Activated gamma-delta T cell treated with anti-CD3 and anti-CD28 coated beads, Interleukin-2, amount 50 U/mL, for 16 hours (primary cell): ENCODE measurements around the gene KCNQ2.

Experiments
- DNase-seq: peaks from one replicate; pipeline ENCODE4 v3.0.0-alpha.2; 2020; ENCODE audit warnings: low read depth

Gene KCNQ2

GRCh38 chr20:63501818-63502670 is 29.6 kb upstream of the KCNQ2 start:
- no peak for DNase-seq

- DNase-seq: no peak
These were observed 28.7 kb upstream of the KCNQ2 start for GRCh38 chr20:63500902-63501817.

- no peak for DNase-seq
These were observed 27.9 kb upstream of the KCNQ2 start for GRCh38 chr20:63500151-63500901.

GRCh38 chr20:63499338-63499969 is 27.0 kb upstream of the KCNQ2 start:
- DNase-seq: no peak

GRCh38 chr20:63498960-63499337 is 26.5 kb upstream of the KCNQ2 start, which contains the start of gene EEF1A2:
Gene EEF1A2 (minus strand): TSS chr20:63499083. CDS start chr20:63497763, 1,320 bp downstream.
- DNase-seq: no peak

- DNase-seq: no peak
These were observed 25.8 kb upstream of the KCNQ2 start for GRCh38 chr20:63497946-63498935.

GRCh38 chr20:63497138-63497945 is 24.9 kb upstream of the KCNQ2 start:
- no peak for DNase-seq

GRCh38 chr20:63496596-63497120 is 24.2 kb upstream of the KCNQ2 start:
- DNase-seq: no peak

GRCh38 chr20:63495741-63496595 is 23.5 kb upstream of the KCNQ2 start:
- DNase-seq: peak; percentile 70

GRCh38 chr20:63495167-63495720 is 22.8 kb upstream of the KCNQ2 start:
- DNase-seq: no peak

- DNase-seq: no peak
These were observed 22.1 kb upstream of the KCNQ2 start for GRCh38 chr20:63494420-63495166.

- no peak for DNase-seq
These were observed 21.6 kb upstream of the KCNQ2 start for GRCh38 chr20:63494084-63494419.

- DNase-seq: no peak
These were observed 21.1 kb upstream of the KCNQ2 start for GRCh38 chr20:63493563-63494020.

GRCh38 chr20:63492982-63493381 is 20.5 kb upstream of the KCNQ2 start:
- no peak for DNase-seq

GRCh38 chr20:63492518-63492917 is 20.1 kb upstream of the KCNQ2 start:
- no peak for DNase-seq

- DNase-seq: no peak
These were observed 19.3 kb upstream of the KCNQ2 start for GRCh38 chr20:63491635-63492230.

GRCh38 chr20:63491078-63491477 is 18.6 kb upstream of the KCNQ2 start:
- DNase-seq: no peak
